CD14-positive monocyte (primary cell): Measurements from ENCODE around the gene CFAP221. TPM values are rescaled to one million over a fixed set of nuclear protein-coding genes. Genes with fewer than 3 reads are reported as not detected.

ENCODE experiments used
- DNase-seq, 3 donors: peaks; one replicate each; pipeline ENCODE4 v3.0.0-alpha.2; 2011 to 2022
- H2AFZ ChIP-seq: 2 replicates; pipeline ENCODE4 v1.6.0; 2012; ENCODE audit warnings: mild to moderate bottlenecking, low read depth, low read length, inconsistent platforms; ENCODE audit not compliant: insufficient read depth, poor library complexity, severe bottlenecking
- H3K27ac ChIP-seq, 2 donors: 1 replicate in 1 of 2; 2 replicates in 1 of 2; pipeline ENCODE4 v1.5.1; 2012 to 2013; ENCODE audit warnings: low read length in 2 of 2, control low read depth in 1 of 2, inconsistent platforms in 1 of 2, low read depth in 1 of 2, mild to moderate bottlenecking in 1 of 2
- H3K27me3 ChIP-seq, 2 donors: one replicate each; pipeline versions ENCODE4 v1.6.0 to v1.6.1; 2011 to 2013; ENCODE audit warnings: low read length in 2 of 2; ENCODE audit not compliant: control insufficient read depth in 2 of 2, insufficient read depth in 2 of 2
- H3K36me3 ChIP-seq, 2 donors: replicated peaks in 1 of 2; 1 replicate in 1 of 2; 2 replicates in 1 of 2; pipeline versions ENCODE4 v1.5.1 to v1.6.1; 2012 to 2013; ENCODE audit warnings: low read length in 2 of 2, control low read depth in 1 of 2, inconsistent platforms in 1 of 2, mild to moderate bottlenecking in 1 of 2; ENCODE audit not compliant: insufficient read depth in 2 of 2, control insufficient read depth in 1 of 2
- H3K4me1 ChIP-seq, 2 donors: 1 replicate in 1 of 2; 2 replicates in 1 of 2; pipeline versions ENCODE4 v1.5.1 to v1.6.1; 2012 to 2013; ENCODE audit warnings: low read length in 2 of 2, control low read depth in 1 of 2, inconsistent platforms in 1 of 2, mild to moderate bottlenecking in 1 of 2, moderate library complexity in 1 of 2; ENCODE audit not compliant: insufficient read depth in 2 of 2, control insufficient read depth in 1 of 2
- H3K4me2 ChIP-seq: replicated peaks from 2 replicates; pipeline ENCODE3; 2012; ENCODE audit warnings: low read length, moderate library complexity, mild to moderate bottlenecking; ENCODE audit not compliant: poor library complexity, severe bottlenecking; ENCODE audit errors: extremely low read depth
- H3K4me3 ChIP-seq, 3 experiments: fragments of 200-600 bp in 1 of 3; sonication (generic) in 1 of 3; replicated peaks in 1 of 3; 1 replicate in 2 of 3; 2 replicates in 1 of 3; pipeline ENCODE4 v1.5.1; 2011 to 2013; ENCODE audit warnings: low read length in 3 of 3, mild to moderate bottlenecking in 3 of 3, control low read depth in 2 of 3, low read depth in 2 of 3, inconsistent platforms in 1 of 3, moderate library complexity in 1 of 3
- H3K79me2 ChIP-seq: 2 replicates; pipeline ENCODE4 v1.6.0; 2012; ENCODE audit warnings: mild to moderate bottlenecking, control low read depth, inconsistent platforms, low read length, moderate library complexity; ENCODE audit not compliant: insufficient read depth
- H3K9ac ChIP-seq: 2 replicates; pipeline ENCODE4 v1.6.0; 2017; ENCODE audit warnings: low read length, mild to moderate bottlenecking; ENCODE audit not compliant: insufficient read depth, poor library complexity, severe bottlenecking
- H3K9me3 ChIP-seq, 2 donors: replicated peaks in 1 of 2; 1 replicate in 1 of 2; 2 replicates in 1 of 2; pipeline versions ENCODE4 v1.5.1 to v1.6.1; 2012 to 2013; ENCODE audit warnings: low read length in 2 of 2, control low read depth in 1 of 2; ENCODE audit not compliant: control insufficient read depth in 1 of 2, insufficient read depth in 1 of 2
- H4K20me1 ChIP-seq: 2 replicates; pipeline ENCODE4 v1.6.0; 2012; ENCODE audit warnings: mild to moderate bottlenecking, low read length, control low read depth, moderate library complexity; ENCODE audit not compliant: insufficient read depth
- H3K27ac Mint-ChIP-seq, 7 donors: one replicate each; pipeline ENCODE4 v1.8.0; 2020; ENCODE audit warnings: mild to moderate bottlenecking in 7 of 7, mixed read lengths in 7 of 7, moderate library complexity in 6 of 7, inconsistent platforms in 2 of 7
- H3K27me3 Mint-ChIP-seq, 3 donors: one replicate each; pipeline ENCODE4 v1.8.0; 2021 to 2022; ENCODE audit warnings: low read depth in 3 of 3, mild to moderate bottlenecking in 3 of 3, mixed read lengths in 3 of 3, moderate library complexity in 3 of 3, inconsistent platforms in 1 of 3
- H3K36me3 Mint-ChIP-seq, 2 donors: one replicate each; pipeline ENCODE4 v1.8.0; 2020; ENCODE audit warnings: mixed read lengths in 2 of 2, inconsistent platforms in 1 of 2, mild to moderate bottlenecking in 1 of 2
- H3K4me1 Mint-ChIP-seq: one replicate; pipeline ENCODE4 v1.8.0; 2020; ENCODE audit warnings: mild to moderate bottlenecking, mixed read lengths
- H3K4me3 Mint-ChIP-seq, 2 donors: one replicate each; pipeline ENCODE4 v1.8.0; 2020; ENCODE audit warnings: mild to moderate bottlenecking in 2 of 2, mixed read lengths in 2 of 2, moderate library complexity in 1 of 2
- H3K9me3 Mint-ChIP-seq, 7 donors: one replicate each; pipeline ENCODE4 v1.8.0; 2020 to 2022; ENCODE audit warnings: mixed read lengths in 7 of 7, mild to moderate bottlenecking in 6 of 7, moderate library complexity in 6 of 7, inconsistent platforms in 2 of 7
- WGBS: methylation state at CpG from one replicate; pipeline ENCODE4 v1.1.5; 2013; ENCODE audit warnings: missing lambda C conversion rate; ENCODE audit not compliant: insufficient coverage; 5-methylcytosine and 5-hydroxymethylcytosine counted together
- intact Hi-C, 2 donors: fragments of 100-400 bp; cut with micrococcal nuclease; formaldehyde crosslinking; loops; one replicate each; pipeline versions ENCODE4 v1.15.0 to v1.15.1; 2023
- polyA plus RNA-seq, 3 donors: library from polyadenylated mRNA; depleted of rRNA in 1 of 3; unstranded in 2 of 3; stranded (reverse) in 1 of 3; fragments of 300-500 nt in 2 of 3; fragments of >200 nt in 1 of 3; fragmentation: Illumina TruSeq in 2 of 3; gene quantifications; 1 replicate in 2 of 3; 2 replicates in 1 of 3; pipeline ENCODE4 v1.2.3, GENCODE V29; 2012 to 2021
- TF ChIP-seq, protein P1 (sequence below): fragments of 200-600 bp; IDR thresholded peaks from one replicate; pipeline ENCODE4 v1.8.0; 2022; ENCODE audit warnings: antibody characterized with exemption, mild to moderate bottlenecking

The CFAP221 gene
- polyA plus RNA-seq, 3 donors, result not detected

DNA sequence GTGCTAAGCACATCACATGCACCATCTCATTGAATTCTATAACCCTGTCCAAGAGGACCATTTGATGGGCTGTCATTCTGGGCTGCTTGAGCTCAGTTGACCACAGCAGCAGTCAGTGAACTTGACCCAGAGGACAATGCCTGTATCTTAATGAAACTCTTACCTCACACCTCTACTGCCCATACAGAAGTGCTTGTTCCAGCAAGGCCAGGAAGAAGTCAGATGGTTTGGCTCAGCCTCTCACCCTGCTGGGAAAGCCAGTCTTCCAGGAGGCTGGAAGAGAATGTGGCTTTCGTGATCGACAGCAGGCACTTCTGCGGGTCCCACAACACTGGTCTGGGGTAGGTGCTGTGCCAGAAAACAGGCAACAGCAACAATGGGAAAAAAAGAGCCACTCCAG lies 47.3 kb downstream of the CFAP221 start:
- H3K4me1 ChIP-seq, result no peaks in the 10 kb centered on the region
- H3K27ac Mint-ChIP-seq, result no peak overlapping the region

DNA sequence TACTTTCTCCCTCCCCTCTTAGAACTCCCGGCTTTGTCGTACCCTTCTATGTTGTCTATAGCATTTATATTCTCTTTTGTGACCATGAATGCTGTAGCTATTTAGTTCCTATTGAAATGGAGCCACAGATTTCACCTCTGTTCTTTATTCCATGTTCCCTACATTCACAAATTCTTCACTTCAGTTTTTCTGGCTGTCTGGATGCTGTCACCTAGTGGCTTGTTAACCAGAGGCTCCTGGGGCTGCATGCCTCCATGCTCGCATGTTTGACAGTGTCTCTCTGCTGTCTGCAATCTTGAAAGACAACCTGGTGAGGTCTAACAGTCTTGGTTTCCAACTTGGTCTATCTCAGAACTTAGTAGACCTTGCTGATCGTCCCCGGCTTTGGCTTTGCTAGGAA lies 48.2 kb downstream of the CFAP221 start:
- H3K4me3 ChIP-seq, result no peak overlapping the region
- H3K79me2 ChIP-seq, result no peaks in the 10 kb centered on the region
- Mint-ChIP-seq H3K4me3 (no peak overlapping the region), H3K27me3 (peaks cover 3 to 10% (median 3%) of the 10 kb centered on the region in 3 donors), H3K36me3 (no peaks in the 10 kb centered on the region), H3K27ac (no peak overlapping the region), H3K9me3 (peaks cover 0 to 2% (median 0%) of the 10 kb centered on the region in 7 donors), H3K4me1 (no peaks in the 10 kb centered on the region)
- H3K27ac ChIP-seq, result no peak overlapping the region
- H3K27me3 ChIP-seq, result no peaks in the 10 kb centered on the region
- H3K9me3 ChIP-seq, result no peaks in the 10 kb centered on the region
- H3K9ac ChIP-seq, result no peak overlapping the region
- TF ChIP-seq, protein P1, sequence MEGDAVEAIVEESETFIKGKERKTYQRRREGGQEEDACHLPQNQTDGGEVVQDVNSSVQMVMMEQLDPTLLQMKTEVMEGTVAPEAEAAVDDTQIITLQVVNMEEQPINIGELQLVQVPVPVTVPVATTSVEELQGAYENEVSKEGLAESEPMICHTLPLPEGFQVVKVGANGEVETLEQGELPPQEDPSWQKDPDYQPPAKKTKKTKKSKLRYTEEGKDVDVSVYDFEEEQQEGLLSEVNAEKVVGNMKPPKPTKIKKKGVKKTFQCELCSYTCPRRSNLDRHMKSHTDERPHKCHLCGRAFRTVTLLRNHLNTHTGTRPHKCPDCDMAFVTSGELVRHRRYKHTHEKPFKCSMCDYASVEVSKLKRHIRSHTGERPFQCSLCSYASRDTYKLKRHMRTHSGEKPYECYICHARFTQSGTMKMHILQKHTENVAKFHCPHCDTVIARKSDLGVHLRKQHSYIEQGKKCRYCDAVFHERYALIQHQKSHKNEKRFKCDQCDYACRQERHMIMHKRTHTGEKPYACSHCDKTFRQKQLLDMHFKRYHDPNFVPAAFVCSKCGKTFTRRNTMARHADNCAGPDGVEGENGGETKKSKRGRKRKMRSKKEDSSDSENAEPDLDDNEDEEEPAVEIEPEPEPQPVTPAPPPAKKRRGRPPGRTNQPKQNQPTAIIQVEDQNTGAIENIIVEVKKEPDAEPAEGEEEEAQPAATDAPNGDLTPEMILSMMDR, result no peak
- WGBS, result 83% methylated on average over 3 of the region's 5 CpGs
- no peaks in the 10 kb centered on the region for H3K36me3 ChIP-seq
- H2AFZ ChIP-seq, result no peak overlapping the region
- no peaks in the 10 kb centered on the region for H3K4me1 ChIP-seq
- intact Hi-C loops, result no loop called here
- no peak for DNase-seq
- no peaks in the 10 kb centered on the region for H4K20me1 ChIP-seq
- H3K4me2 ChIP-seq, result no peak overlapping the region

More for the DNA sequence above, 47.3 kb downstream of the CFAP221 start:
- Histone ChIP-seq H3K27ac (no peak overlapping the region), H3K9me3 (no peaks in the 10 kb centered on the region), H3K27me3 (no peaks in the 10 kb centered on the region), H3K4me3 (no peak overlapping the region), H4K20me1 (no peaks in the 10 kb centered on the region), H3K9ac (no peak overlapping the region), H3K4me2 (no peak overlapping the region), H2AFZ (no peak overlapping the region), H3K36me3 (no peaks in the 10 kb centered on the region), H3K79me2 (no peaks in the 10 kb centered on the region)
- no peaks in the 10 kb centered on the region for H3K36me3 Mint-ChIP-seq
- H3K4me3 Mint-ChIP-seq, result no peak overlapping the region
- H3K4me1 Mint-ChIP-seq, result no peaks in the 10 kb centered on the region
- WGBS, result no CpG with 5 or more reads among the region's 3 CpGs
- TF ChIP-seq, protein P1, result no peak
- intact Hi-C loops, result no loop called here
- peaks cover 3 to 10% (median 3%) of the 10 kb centered on the region in 3 donors for H3K27me3 Mint-ChIP-seq
- peaks cover 0 to 2% (median 0%) of the 10 kb centered on the region in 7 donors for H3K9me3 Mint-ChIP-seq
- no peak for DNase-seq
